WERI-Rb-1 (cell line): Measurements from ENCODE around the gene COBL.

Source experiments
- DNase-seq: peaks from one replicate; pipeline ENCODE4 v3.0.0-alpha.2; 2020
- H3K27ac ChIP-seq: fragments of 250-450 bp; sonication (Bioruptor Pico); 2 replicates; pipeline ENCODE4 v1.5.1; 2020; ENCODE audit warnings: mild to moderate bottlenecking, moderate library complexity
- H3K27me3 ChIP-seq: fragments of 250-450 bp; sonication (Bioruptor Pico); 2 replicates; pipeline ENCODE4 v1.5.1; 2021; ENCODE audit warnings: mild to moderate bottlenecking, low read depth, moderate library complexity; ENCODE audit not compliant: insufficient read depth, severe bottlenecking
- H3K36me3 ChIP-seq: fragments of 250-450 bp; sonication (Bioruptor Pico); 2 replicates; pipeline ENCODE4 v1.5.1; 2020; ENCODE audit warnings: mild to moderate bottlenecking, moderate library complexity
- H3K4me3 ChIP-seq: 2 replicates; pipeline ENCODE4 v1.5.1; 2011; ENCODE audit warnings: low read depth, mild to moderate bottlenecking, control low read depth, low read length
- H3K9me3 ChIP-seq: fragments of 250-450 bp; sonication (Bioruptor Pico); 2 replicates; pipeline ENCODE4 v1.5.1; 2021; ENCODE audit warnings: mild to moderate bottlenecking, moderate library complexity; ENCODE audit not compliant: severe bottlenecking
- TF ChIP-seq, protein P1 (sequence below): IDR thresholded peaks from 2 replicates; pipeline ENCODE4 v1.5.1; 2011; ENCODE audit warnings: low read depth, mild to moderate bottlenecking, control low read depth, inconsistent platforms, low read length

The COBL gene

DNA sequence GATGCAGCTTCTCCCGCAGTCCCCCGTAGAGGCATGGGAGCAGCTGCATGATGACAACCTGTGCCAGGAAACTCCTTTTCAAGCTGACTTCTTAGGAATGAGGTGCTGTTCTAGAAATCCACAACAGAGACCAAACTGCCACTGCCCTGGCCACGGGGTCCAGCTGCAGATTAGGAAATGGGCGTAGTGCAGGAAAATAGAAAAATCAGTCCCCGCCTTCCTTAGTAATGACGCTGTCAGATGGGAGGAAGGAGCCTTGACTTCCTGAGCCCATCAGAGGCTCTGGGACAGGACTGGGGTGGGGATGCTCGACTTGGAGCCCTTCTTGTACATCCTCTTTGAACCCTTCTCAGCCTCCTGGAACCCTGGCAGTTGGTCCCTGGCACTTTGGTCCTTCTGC is 306.1 kb downstream of the COBL start:
- H3K27ac ChIP-seq = no peak overlapping the region
- no peak for DNase-seq

DNA sequence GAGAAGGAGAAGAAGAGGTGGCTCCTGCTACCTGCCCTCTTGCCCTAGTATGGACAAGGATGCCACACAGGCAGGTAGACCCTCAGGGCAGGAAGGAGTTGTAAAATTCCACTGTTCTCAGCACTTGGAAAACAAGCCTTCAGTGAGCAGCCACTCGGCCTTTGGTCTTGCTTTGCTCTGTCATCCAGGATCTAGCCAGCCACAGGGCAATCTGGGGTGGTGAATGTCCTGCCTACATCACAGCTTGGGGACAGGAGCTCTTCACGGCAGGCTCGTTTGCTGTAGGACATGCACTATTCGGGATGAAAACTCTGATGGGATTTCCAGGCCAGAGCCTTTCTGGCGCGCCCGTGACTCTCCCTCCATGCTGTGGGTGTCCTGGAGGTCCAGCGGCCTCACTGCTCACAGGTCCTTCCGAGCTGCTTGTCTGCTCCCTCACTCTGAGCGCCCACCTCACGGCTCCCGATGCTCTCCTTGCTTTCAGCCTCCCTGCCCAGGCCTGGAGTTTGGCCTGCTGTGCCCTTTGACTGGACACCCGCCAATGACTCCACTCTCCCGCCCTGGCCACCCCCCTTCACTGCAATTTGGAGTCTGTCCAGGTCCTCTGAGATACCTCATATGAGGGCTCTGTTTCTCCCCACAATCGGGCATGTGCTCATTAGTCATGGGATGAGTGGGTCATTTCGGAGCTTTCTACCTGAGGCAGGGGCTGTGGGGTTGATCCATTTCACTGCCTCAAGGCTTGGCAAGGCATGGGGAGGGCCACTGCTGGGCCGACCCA is 306.7 kb downstream of the COBL start:
- Histone ChIP-seq H3K36me3 (no peaks in the 10 kb centered on the region), H3K27ac (no peak overlapping the region), H3K4me3 (no peak overlapping the region), H3K27me3 (no peaks in the 10 kb centered on the region), H3K9me3 (no peaks in the 10 kb centered on the region)
- TF ChIP-seq, protein P1, sequence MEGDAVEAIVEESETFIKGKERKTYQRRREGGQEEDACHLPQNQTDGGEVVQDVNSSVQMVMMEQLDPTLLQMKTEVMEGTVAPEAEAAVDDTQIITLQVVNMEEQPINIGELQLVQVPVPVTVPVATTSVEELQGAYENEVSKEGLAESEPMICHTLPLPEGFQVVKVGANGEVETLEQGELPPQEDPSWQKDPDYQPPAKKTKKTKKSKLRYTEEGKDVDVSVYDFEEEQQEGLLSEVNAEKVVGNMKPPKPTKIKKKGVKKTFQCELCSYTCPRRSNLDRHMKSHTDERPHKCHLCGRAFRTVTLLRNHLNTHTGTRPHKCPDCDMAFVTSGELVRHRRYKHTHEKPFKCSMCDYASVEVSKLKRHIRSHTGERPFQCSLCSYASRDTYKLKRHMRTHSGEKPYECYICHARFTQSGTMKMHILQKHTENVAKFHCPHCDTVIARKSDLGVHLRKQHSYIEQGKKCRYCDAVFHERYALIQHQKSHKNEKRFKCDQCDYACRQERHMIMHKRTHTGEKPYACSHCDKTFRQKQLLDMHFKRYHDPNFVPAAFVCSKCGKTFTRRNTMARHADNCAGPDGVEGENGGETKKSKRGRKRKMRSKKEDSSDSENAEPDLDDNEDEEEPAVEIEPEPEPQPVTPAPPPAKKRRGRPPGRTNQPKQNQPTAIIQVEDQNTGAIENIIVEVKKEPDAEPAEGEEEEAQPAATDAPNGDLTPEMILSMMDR = no peak
- no peak for DNase-seq

More for the DNA sequence above, 306.1 kb downstream of the COBL start:
- Histone ChIP-seq H3K27me3 (no peaks in the 10 kb centered on the region), H3K36me3 (no peaks in the 10 kb centered on the region), H3K4me3 (no peak overlapping the region), H3K9me3 (no peaks in the 10 kb centered on the region)
- TF ChIP-seq, protein P1 = no peak

DNA sequence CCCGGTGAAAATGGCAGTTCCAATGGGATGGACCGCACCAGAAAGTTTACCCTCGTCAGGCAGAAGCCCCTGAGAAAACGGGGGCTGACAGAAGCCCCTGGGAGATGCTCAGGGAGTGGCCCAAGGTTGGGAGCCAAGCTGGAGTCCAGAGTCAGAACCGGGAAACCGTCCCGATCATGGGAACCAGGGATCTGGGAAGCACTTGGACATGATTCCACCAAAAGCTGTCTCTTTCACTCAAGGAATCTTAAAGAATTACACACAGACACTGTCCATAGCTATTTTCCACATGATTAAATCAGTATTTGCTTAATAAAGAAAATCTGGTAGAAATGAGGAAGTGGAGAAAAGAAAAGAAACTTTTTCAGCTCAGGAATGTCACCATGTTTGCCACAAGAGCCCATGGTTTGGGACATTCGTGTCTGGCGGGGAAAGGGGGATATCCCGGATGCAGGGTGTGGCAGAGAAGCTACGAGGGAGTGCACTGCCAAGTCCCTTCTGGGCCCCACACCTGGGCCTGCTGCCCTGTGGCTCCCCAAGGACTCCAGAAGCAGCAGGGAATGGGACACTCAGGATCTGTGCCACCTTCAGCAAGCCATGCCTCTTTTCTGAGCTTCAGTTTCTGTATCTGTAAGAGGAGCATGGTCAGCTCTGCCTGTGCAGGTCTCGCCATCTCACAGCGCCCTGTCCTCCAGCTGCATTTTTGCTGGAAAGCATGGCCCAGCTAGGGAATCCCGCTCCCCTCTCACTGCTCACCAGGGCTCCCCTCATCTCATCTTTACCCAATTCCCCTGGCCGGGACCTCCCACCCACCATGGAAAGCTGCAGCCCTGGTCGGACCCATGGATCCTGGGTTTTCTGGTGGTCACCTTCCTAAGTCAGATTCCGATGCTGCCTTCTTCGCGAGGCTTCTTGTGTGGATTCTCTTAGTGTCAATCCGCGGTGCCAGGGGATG is 308.8 kb downstream of the COBL start:
- TF ChIP-seq, protein P1 = no peak
- Histone ChIP-seq H3K36me3 (no peaks in the 10 kb centered on the region), H3K4me3 (no peak overlapping the region), H3K9me3 (no peaks in the 10 kb centered on the region), H3K27ac (no peak overlapping the region), H3K27me3 (no peaks in the 10 kb centered on the region)
- no peak for DNase-seq

- Histone ChIP-seq H3K27me3 (no peaks in the 10 kb centered on the region), H3K9me3 (no peaks in the 10 kb centered on the region), H3K36me3 (no peaks in the 10 kb centered on the region), H3K4me3 (no peak overlapping the region), H3K27ac (no peak overlapping the region)
- DNase-seq = no peak
- TF ChIP-seq, protein P1 = peak; percentile 34; the same call in 1 of the 2 replicates
Observed at GRCh38 chr7:51006483-51007235, 309.9 kb downstream of the COBL start.

- Histone ChIP-seq H3K27me3 (no peaks in the 10 kb centered on the region), H3K4me3 (no peak overlapping the region), H3K9me3 (peaks cover 4% of the 10 kb centered on the region), H3K36me3 (no peaks in the 10 kb centered on the region), H3K27ac (no peak overlapping the region)
- TF ChIP-seq, protein P1 = no peak
- DNase-seq = no peak
Observed at GRCh38 chr7:51005074-51005473, 311.5 kb downstream of the COBL start.
